ENCODE results near the gene COL5A1.
"Not testable (repeated sequence)": the region's sequence is repeated elsewhere in the genome, so short reads cannot be mapped to it uniquely, and the experiment has no call there.

COL5A1 gene

DNA sequence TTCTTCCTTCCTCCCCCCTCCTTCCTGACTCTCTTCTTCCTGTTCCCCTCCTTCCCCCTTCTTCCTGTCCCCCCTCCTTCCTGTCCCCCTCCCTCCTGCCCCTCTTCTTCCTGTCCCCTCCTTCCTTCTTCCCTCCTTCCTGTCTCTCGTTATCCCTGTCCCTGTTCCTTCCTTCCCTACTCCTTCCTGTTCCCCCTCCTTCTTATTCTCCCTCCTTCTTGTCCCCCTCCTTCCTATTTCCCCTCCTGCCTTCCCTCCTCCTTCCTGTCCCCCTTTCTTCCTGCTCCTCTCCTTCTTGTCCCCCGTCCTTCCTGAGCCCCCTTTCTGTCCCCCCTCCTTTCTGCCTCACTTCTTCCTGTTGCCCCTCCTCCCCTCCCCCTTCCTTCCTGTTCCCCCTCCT, 70.6 kb downstream of the COL5A1 start:
- H3K4me3 ChIP-seq (ENCODE audit: control insufficient read depth, low read depth, low read length), result no peak overlapping the region
- DNase-seq (ENCODE audit: low read depth), result no peak
- TF ChIP-seq, protein P1, sequence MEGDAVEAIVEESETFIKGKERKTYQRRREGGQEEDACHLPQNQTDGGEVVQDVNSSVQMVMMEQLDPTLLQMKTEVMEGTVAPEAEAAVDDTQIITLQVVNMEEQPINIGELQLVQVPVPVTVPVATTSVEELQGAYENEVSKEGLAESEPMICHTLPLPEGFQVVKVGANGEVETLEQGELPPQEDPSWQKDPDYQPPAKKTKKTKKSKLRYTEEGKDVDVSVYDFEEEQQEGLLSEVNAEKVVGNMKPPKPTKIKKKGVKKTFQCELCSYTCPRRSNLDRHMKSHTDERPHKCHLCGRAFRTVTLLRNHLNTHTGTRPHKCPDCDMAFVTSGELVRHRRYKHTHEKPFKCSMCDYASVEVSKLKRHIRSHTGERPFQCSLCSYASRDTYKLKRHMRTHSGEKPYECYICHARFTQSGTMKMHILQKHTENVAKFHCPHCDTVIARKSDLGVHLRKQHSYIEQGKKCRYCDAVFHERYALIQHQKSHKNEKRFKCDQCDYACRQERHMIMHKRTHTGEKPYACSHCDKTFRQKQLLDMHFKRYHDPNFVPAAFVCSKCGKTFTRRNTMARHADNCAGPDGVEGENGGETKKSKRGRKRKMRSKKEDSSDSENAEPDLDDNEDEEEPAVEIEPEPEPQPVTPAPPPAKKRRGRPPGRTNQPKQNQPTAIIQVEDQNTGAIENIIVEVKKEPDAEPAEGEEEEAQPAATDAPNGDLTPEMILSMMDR (conservative IDR thresholded peaks at IDR 0.05; ENCODE audit: control insufficient read depth, insufficient read depth, low read depth, low read length), result no peak

DNA sequence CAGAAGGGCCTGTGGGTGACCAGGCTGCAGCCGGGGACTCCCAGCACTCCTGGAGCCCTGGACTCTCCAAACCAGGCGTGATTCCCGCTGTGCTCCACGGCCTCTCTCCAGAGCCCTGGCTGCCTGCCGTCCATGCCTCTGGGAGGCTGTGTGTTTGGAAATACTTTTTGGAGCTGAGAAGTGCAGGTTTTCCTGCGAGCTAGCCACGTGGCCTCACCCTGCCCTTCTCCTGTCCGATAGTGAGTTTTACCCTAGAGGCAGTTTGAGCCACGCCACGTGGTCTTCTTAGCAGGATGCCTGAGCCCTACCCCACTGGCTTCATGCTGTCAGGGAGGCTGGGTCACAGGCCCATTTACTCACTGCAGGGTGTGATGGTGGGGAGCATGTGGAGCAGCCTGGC, 71.3 kb downstream of the COL5A1 start:
- TF ChIP-seq, protein P1 (conservative IDR thresholded peaks at IDR 0.05; ENCODE audit: control insufficient read depth, insufficient read depth, low read depth, low read length), result no peak
- no peak overlapping the region for H3K4me3 ChIP-seq (ENCODE audit: control insufficient read depth, low read depth, low read length)
- no peak for DNase-seq (ENCODE audit: low read depth)

DNA sequence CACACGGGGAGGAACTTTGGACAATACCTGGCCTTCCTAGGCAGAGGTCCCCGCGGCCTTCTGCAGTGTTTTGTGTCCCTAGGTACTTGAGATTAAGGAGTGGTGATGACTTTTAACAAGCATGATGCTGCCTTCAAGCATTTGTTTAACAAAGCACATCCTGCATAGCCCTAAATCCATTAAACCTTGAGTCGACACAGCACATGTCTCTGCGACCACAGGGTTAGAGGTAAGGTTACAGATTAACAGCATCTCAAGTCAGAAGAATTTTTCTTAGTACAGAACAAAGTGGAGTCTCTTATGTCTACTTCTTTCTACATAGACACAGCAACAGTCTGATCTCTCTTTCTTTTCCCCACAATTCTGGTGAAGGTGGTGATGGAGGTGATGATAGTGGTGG, 73.9 kb downstream of the COL5A1 start:
- H3K4me3 ChIP-seq (ENCODE audit: control insufficient read depth, low read depth, low read length); DNase-seq (ENCODE audit: low read depth): not testable (repeated sequence)

DNA sequence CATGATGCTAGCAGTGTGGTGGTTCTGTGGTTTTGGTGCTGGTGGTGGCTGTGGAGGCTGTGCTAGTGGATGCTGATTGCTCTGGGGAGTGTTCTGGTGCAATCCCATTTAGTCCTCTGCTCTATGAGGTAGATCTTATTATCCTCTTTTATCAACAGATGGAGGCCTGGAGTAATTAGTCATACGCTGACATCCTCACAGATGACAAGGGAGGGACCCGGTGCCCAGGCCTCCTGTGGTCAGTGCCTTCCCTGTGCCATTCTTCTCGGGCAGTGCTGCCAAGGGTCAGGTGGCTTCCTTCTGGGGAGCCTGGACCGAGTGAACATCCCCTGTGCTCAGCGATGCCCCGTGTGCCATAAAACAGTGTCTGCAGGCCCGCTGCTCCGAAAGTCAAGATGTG, 74.5 kb downstream of the COL5A1 start:
- TF ChIP-seq, protein P1 (conservative IDR thresholded peaks at IDR 0.05; ENCODE audit: control insufficient read depth, insufficient read depth, low read depth, low read length), result no peak
- DNase-seq (ENCODE audit: low read depth), result no peak
- no peak overlapping the region for H3K4me3 ChIP-seq (ENCODE audit: control insufficient read depth, low read depth, low read length)

DNA sequence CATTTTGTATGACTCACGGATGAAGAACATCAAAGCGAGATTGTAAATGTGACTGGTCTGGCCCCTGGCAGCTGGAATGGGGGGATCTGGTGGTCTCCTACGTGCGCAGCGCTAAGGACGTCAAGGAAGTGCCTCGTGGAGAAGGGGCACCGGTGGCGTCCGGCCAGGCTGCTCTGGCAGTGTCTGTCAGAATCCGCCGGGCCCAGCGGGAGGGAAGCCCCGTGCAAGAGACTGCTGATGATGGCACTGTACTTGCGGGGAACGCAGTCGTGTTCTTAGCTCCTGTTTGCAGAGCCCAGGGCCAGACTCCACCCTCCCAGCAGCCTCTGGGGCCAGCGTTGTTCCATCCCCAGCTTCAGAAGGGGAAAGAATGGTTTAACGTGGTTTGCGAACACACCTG, 75.5 kb downstream of the COL5A1 start:
- TF ChIP-seq, protein P1 (conservative IDR thresholded peaks at IDR 0.05; ENCODE audit: control insufficient read depth, insufficient read depth, low read depth, low read length), result no peak
- no peak for DNase-seq (ENCODE audit: low read depth)
- H3K4me3 ChIP-seq (ENCODE audit: control insufficient read depth, low read depth, low read length), result no peak overlapping the region

DNA sequence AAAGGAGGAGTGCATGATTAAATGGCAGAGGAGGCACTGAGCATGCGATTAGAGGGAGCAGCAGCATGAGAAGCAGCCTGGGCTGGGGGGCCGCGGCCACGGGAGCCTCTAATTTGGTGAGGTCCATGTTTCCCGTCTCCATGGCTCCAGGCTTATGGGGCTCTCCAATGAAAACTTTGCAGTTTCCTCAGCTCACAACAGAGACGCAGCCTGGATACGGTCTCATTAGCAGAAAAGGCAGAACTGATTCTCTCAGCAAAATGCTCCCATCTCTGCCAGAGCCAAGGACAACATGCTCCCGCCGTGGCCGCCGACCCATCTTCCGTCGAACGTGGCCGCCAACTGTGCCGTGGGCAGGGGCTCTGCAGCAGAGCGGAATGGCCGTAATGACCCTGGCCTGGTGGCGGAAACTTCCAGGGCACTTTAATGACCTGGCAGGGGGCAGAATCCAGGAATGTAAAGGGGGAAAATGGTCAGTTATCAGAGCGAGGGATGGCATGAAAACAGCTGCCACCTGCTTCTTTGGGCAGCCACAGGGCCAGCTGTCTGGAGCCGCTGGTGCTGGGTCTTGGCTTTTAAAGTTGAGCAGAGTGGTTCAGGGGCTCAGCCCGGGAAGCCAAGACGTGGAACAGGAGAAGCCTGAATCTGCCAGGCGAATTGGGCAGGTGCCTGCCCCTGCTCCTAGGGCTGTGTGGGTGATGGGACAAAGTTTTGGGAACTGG, 76.5 kb downstream of the COL5A1 start:
- no peak for DNase-seq (ENCODE audit: low read depth)
- H3K4me3 ChIP-seq (ENCODE audit: control insufficient read depth, low read depth, low read length), result no peak overlapping the region
- TF ChIP-seq, protein P1 (conservative IDR thresholded peaks at IDR 0.05; ENCODE audit: control insufficient read depth, insufficient read depth, low read depth, low read length), result no peak

DNA sequence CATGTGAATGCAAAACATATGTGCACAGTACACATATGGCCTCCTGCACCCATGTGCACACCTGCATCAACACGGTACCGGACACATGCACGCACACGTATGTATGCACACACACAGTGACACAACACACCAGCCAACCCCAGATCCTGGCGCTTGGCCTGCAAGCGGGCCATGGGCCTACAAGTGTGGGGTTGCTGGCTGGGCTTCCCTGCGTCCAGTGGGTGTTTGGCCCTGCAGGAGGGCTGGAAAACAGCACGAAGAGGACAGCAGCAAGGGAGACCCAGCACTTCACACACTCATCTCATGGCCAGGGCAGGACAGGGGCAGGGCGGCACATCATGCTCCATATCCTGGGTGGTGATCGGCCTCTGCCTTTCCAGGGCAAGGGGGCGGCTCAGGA, 77.7 kb downstream of the COL5A1 start:
- TF ChIP-seq, protein P1 (conservative IDR thresholded peaks at IDR 0.05; ENCODE audit: control insufficient read depth, insufficient read depth, low read depth, low read length), result no peak
- no peak for DNase-seq (ENCODE audit: low read depth)
- no peak overlapping the region for H3K4me3 ChIP-seq (ENCODE audit: control insufficient read depth, low read depth, low read length)
